GM12801 (cell line): ENCODE data around the gene PARD3.

Source experiments
- CTCF ChIP-seq: IDR thresholded peaks from one replicate; pipeline ENCODE4 v1.5.1; 2011; ENCODE audit warnings: control low read depth; ENCODE audit not compliant: insufficient read length; ENCODE audit errors: extremely low read depth

The PARD3 gene

GRCh38 chr10:34426041-34426440 is 389.1 kb downstream of the PARD3 start:
- TF ChIP-seq CTCF = no peak

GRCh38 chr10:34423673-34424625 is 391.1 kb downstream of the PARD3 start:
- TF ChIP-seq CTCF = no peak

- TF ChIP-seq CTCF = no peak
Measured at GRCh38 chr10:34420795-34421194, 394.3 kb downstream of the PARD3 start.

- TF ChIP-seq CTCF = no peak
Measured at GRCh38 chr10:34420273-34420672, 394.8 kb downstream of the PARD3 start.

- no peak for TF ChIP-seq CTCF
Measured at GRCh38 chr10:34415039-34415438, 400.1 kb downstream of the PARD3 start.

GRCh38 chr10:34413756-34414587 is 401.1 kb downstream of the PARD3 start:
- TF ChIP-seq CTCF = no peak

- no peak for TF ChIP-seq CTCF
Measured at GRCh38 chr10:34413214-34413613, 401.9 kb downstream of the PARD3 start.
